IPS-NIHi11 (cell line): Measurements from ENCODE around the gene LLPH.

Source experiments
- DNase-seq: peaks from one replicate; pipeline ENCODE4 v3.0.0; 2012; ENCODE audit warnings: mixed read lengths, low spot score

The LLPH gene

DNA sequence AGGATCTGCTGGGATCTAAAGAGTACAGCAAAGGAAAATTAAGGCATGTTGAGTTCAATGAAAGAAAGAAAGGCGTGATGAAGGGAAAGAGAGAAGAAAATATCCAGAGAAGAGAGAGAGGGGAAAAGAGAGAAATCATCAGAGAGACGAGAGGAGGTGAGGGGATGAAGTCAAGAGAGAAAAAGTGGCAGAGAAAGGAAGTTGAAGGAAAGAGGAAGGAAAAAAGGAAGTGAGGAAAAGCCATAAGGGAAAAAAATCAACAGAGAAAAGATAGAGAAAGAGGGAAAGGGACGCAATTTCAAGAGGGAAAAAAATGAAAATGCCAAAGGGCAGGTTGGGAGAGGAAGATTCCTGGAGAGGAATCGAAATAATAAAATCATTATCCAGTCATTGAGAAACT lies 40.4 kb downstream of the LLPH start:
- no peak for DNase-seq

GRCh38 chr12:66087365-66087943 lies 43.1 kb downstream of the LLPH start:
- peak; percentile 65 for DNase-seq

DNA sequence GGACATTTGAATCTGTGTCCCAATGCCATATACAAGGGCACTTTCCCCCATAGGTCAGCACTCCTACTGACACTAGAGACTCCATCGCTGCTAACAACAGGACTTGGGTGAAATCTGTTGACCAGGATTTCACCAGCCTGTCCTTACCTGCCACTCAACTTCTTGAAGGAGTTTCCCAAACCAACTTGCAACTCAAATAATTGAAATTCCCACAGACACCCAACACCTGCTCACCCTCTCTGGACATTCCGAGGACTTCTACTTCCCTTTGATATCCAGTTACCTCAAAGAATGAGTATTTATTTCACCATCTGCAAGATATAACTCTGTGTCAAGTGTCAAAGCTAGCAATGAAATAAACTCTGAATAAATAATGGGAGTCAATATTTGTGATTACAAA lies 44.6 kb downstream of the LLPH start:
- DNase-seq: no peak

DNA sequence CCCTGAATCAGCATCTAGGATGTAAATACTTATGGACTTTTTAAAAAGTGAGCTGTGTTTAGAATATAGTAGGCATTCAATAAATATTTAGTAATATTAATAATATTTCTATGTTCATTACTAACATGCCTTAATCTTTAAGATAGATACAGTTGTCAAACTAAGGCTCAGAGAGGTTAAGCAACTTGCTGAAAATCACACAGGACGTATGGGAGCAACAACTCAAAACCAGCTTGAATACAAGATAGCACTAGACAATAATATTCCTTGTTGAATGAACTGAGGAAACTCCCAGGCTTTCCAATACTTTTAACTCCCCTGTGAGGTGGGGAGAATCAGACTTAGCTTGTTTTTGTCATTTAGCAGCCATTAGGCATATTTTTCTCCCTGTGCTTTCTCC lies 45.3 kb downstream of the LLPH start:
- no peak for DNase-seq

DNA sequence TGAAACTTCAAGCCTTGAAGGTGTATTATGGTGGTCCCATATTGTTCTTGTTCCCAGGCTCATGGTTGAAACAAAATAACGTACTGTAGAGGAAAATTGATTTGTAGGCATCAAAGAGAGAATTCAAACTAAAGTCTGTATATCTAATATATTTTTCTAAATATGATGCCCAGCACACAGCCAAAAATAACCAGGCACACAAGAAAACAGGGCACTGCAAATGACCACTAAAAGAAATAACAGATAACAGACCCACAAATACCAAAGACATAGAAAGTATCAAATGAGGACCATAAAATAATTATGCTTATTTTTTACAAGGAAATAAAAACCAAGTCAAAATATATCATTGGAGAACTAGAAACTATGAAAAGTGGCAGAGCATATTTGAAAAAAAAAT lies 46.8 kb downstream of the LLPH start:
- no peak for DNase-seq

DNA sequence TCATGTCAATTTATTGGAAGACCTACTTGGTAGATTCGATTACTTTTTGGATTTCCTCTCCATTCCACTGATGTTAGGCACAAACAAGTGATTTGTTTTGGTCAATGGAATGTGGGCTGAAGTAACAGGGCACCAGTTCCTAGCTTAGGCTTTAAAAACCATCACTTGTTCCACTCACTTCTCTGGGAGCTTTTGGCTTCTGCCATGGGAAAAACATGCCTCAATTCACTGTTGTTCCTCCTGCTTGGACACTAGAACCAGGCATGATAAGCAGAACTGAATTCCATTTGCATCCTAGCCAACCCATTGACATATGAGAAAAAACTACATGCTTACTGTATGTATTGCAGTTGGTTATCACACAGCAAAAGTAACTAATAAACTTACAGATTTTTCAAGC lies 47.8 kb downstream of the LLPH start:
- DNase-seq: no peak

- DNase-seq: no peak
Observed at GRCh38 chr12:66080791-66081190, 49.8 kb downstream of the LLPH start.

- DNase-seq: no peak
Observed at GRCh38 chr12:66077542-66077941, 53.0 kb downstream of the LLPH start.

- no peak for DNase-seq
Observed at GRCh38 chr12:66074561-66074960, 56.0 kb downstream of the LLPH start.

DNA sequence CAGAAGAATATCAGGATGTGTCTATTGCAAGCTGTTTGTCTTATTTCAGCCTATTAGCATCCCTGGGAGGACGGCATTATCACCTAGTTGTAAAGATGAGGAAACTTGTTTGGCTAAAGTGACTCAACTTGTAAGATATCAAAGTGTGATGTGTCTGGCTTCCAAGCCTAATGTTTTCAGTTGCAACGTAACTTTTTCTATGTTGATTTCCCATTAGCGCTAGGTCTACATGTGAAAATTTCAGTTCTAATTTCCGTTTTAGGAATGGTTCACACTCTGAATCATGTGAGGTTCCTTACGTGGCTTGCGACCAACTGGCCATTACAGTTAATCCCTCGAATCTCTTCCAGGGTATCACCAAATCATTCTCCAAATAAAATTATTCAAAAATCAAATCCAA lies 58.0 kb downstream of the LLPH start:
- DNase-seq: no peak

DNA sequence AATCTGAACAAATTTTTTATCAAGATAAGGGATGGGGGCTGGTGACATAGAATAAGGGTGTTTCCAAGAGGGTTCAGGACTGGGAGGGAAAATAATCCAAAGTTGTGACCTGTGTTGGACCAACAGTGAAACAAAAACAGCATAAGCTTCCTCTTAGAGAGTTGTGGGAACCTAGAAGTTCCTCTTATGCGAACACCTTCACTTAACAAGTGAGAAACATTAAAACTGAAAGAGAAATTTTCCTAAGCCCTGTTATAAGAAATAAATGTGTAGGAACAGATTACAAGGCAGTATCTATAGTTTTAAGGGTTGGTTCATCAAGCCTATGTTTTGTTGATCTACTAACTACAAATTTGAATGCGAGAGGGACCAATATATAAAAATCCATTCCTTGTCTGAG lies 58.4 kb downstream of the LLPH start:
- DNase-seq: no peak

- DNase-seq: no peak
Observed at GRCh38 chr12:66071549-66071948, 59.0 kb downstream of the LLPH start.

DNA sequence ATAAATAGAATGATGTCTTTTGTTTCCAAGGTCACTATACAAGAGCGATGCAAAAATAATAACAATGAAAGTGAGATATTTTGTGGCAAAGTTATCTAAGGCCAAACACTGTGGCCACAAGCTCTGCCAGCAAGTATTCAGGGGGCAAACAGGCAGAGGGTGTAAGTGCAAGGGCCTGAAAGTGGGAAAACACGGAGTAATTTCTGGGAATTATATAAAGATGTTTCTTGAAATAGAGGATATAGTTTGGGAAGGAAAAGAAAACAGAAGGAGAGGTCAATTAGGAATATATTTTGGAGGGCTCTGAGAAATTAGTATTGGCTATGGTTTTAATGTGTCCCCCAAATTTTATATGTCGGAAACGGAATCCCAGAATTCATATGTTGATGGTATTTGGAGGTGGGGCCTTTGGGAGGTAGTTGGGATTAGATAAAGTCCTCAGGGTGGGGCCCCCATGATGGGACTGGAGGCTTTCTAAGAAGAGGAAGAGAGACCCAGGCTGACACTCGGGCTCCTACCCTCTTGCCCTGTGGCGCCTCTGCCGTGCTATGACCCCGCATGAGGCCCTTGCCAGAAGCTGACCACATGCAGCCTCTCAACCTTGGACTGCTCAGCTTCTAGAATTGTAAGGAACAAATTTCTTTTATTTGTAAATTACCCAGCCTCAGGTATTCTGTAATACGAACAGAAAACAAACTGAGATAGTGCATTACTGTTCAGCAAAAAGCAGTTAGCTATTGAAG lies 60.0 kb downstream of the LLPH start:
- no peak for DNase-seq

GRCh38 chr12:66066929-66067523 lies 63.5 kb downstream of the LLPH start:
- DNase-seq: no peak
